Measurements from ENCODE around the gene ARHGAP24. TPM values are rescaled to one million over a fixed set of nuclear protein-coding genes. Genes with fewer than 3 reads are reported as not detected.

ARHGAP24 gene
- polyA plus RNA-seq, 3 donors = 12.5 to 32.0 (median 18.8) TPM

- no peak for TF ChIP-seq CTCF (IDR thresholded peaks at IDR 0.05)
- Mint-ChIP-seq H3K9me3 (peaks cover 0 to 3% (median 0%) of the 10 kb centered on the region in 7 donors), H3K4me1 (peaks cover 56% of the 10 kb centered on the region), H3K27ac (no peak overlapping the region), H3K36me3 (peaks cover 11 to 26% of the 10 kb centered on the region in 2 donors), H3K4me3 (peak overlapping the region in 1 of 2 donors; percentile 59), H3K27me3 (ENCODE audit: low read depth in 3 of 3) (peaks cover 8 to 17% (median 9%) of the 10 kb centered on the region in 3 donors)
- Histone ChIP-seq H3K36me3 (replicated peaks in 1 of 2; ENCODE audit: control insufficient read depth in 1 of 2, insufficient read depth in 2 of 2, low read length in 2 of 2) (no peaks in the 10 kb centered on the region), H2AFZ (ENCODE audit: insufficient read depth, low read depth, low read length, poor library complexity, severe bottlenecking) (no peak overlapping the region), H3K27me3 (ENCODE audit: control insufficient read depth in 2 of 2, insufficient read depth in 2 of 2, low read length in 2 of 2) (peaks cover 0 to 2% of the 10 kb centered on the region in 2 donors), H3K4me1 (ENCODE audit: control insufficient read depth in 1 of 2, insufficient read depth in 2 of 2, low read length in 2 of 2) (peaks cover 38 to 58% of the 10 kb centered on the region in 2 donors), H3K27ac (ENCODE audit: low read depth in 1 of 2, low read length in 2 of 2) (no peak overlapping the region), H3K4me2 (replicated peaks; ENCODE audit: extremely low read depth, low read length, poor library complexity, severe bottlenecking) (no peak overlapping the region), H3K79me2 (ENCODE audit: insufficient read depth, low read length) (peaks cover 73% of the 10 kb centered on the region), H3K4me3 (replicated peaks in 1 of 3; ENCODE audit: low read depth in 2 of 3, low read length in 3 of 3) (no peak overlapping the region), H4K20me1 (ENCODE audit: insufficient read depth, low read length) (peaks cover 59% of the 10 kb centered on the region), H3K9ac (ENCODE audit: insufficient read depth, low read length, poor library complexity, severe bottlenecking) (no peak overlapping the region), H3K9me3 (replicated peaks in 1 of 2; ENCODE audit: control insufficient read depth in 1 of 2, insufficient read depth in 1 of 2, low read length in 2 of 2) (no peaks in the 10 kb centered on the region)
- no peak for DNase-seq
- no CpG with 5 or more reads among the region's 2 CpGs for WGBS (ENCODE audit: insufficient coverage)
- intact Hi-C loops (cut with micrococcal nuclease) = loop anchor here in 1 of 2 donors (10.0 kb wide), 1 partner anchor 256 kb away; no protein-coding TSS in a partner anchor
These were observed 3.6 kb downstream of the ARHGAP24 start for GRCh38 chr4:85478576-85478975.

GRCh38 chr4:85482010-85482738 is 7.2 kb downstream of the ARHGAP24 start:
- peak; percentile 34 to 59 (median 50) for DNase-seq
- TF ChIP-seq CTCF (IDR thresholded peaks at IDR 0.05) = no peak
- Histone ChIP-seq H3K9ac (ENCODE audit: insufficient read depth, low read length, poor library complexity, severe bottlenecking) (no peak overlapping the region), H3K36me3 (replicated peaks in 1 of 2; ENCODE audit: control insufficient read depth in 1 of 2, insufficient read depth in 2 of 2, low read length in 2 of 2) (no peaks in the 10 kb centered on the region), H3K4me2 (replicated peaks; ENCODE audit: extremely low read depth, low read length, poor library complexity, severe bottlenecking) (peak overlapping the region; percentile 6), H3K27ac (ENCODE audit: low read depth in 1 of 2, low read length in 2 of 2) (no peak overlapping the region), H3K9me3 (replicated peaks in 1 of 2; ENCODE audit: control insufficient read depth in 1 of 2, insufficient read depth in 1 of 2, low read length in 2 of 2) (no peaks in the 10 kb centered on the region), H3K79me2 (ENCODE audit: insufficient read depth, low read length) (peaks cover 76% of the 10 kb centered on the region), H3K4me3 (replicated peaks in 1 of 3; ENCODE audit: low read depth in 2 of 3, low read length in 3 of 3) (no peak overlapping the region), H2AFZ (ENCODE audit: insufficient read depth, low read depth, low read length, poor library complexity, severe bottlenecking) (no peak overlapping the region), H4K20me1 (ENCODE audit: insufficient read depth, low read length) (peaks cover 82% of the 10 kb centered on the region), H3K27me3 (ENCODE audit: control insufficient read depth in 2 of 2, insufficient read depth in 2 of 2, low read length in 2 of 2) (peaks cover 0 to 2% of the 10 kb centered on the region in 2 donors), H3K4me1 (ENCODE audit: control insufficient read depth in 1 of 2, insufficient read depth in 2 of 2, low read length in 2 of 2) (peaks cover 22 to 34% of the 10 kb centered on the region in 2 donors)
- intact Hi-C loops (cut with micrococcal nuclease) = no loop called here
- Mint-ChIP-seq H3K4me1 (peaks cover 36% of the 10 kb centered on the region), H3K4me3 (peak overlapping the region in 1 of 2 donors; percentile 36), H3K9me3 (peaks cover 0 to 5% (median 0%) of the 10 kb centered on the region in 7 donors), H3K27me3 (ENCODE audit: low read depth in 3 of 3) (peaks cover 8 to 15% (median 9%) of the 10 kb centered on the region in 3 donors), H3K36me3 (peaks cover 13 to 23% of the 10 kb centered on the region in 2 donors), H3K27ac (peak overlapping the region in 5 of 7 donors; percentile 22 to 80 (median 46))
- WGBS (ENCODE audit: insufficient coverage) = 83% methylated on average over 1 of the region's 5 CpGs

Measured in CD14-positive monocyte (primary cell).